IPS-20b (cell line): Measurements from ENCODE around the gene KCNQ1.

Experiments used
- H3K27ac ChIP-seq: one replicate; pipeline ENCODE4 v1.5.1; 2013; ENCODE audit warnings: low read length
- H3K27me3 ChIP-seq: 2 replicates; pipeline ENCODE4 v1.6.1; 2013; ENCODE audit warnings: mild to moderate bottlenecking, low read length, inconsistent platforms; ENCODE audit not compliant: insufficient read depth
- H3K36me3 ChIP-seq: 2 replicates; pipeline ENCODE4 v1.6.1; 2013; ENCODE audit warnings: low read depth, mild to moderate bottlenecking, inconsistent platforms, low read length, moderate library complexity; ENCODE audit not compliant: insufficient read depth
- H3K4me1 ChIP-seq: 2 replicates; pipeline ENCODE4 v1.6.1; 2013; ENCODE audit warnings: mild to moderate bottlenecking, control low read depth, inconsistent platforms, low read length, moderate library complexity; ENCODE audit not compliant: insufficient read depth
- H3K4me3 ChIP-seq: 2 replicates; pipeline ENCODE4 v1.5.1; 2013; ENCODE audit warnings: mild to moderate bottlenecking, low read length, inconsistent platforms
- H3K9ac ChIP-seq: 2 replicates; pipeline ENCODE4 v1.6.1; 2013; ENCODE audit warnings: low read depth, mild to moderate bottlenecking, inconsistent platforms, low read length, moderate library complexity
- H3K9me3 ChIP-seq: 2 replicates; pipeline ENCODE4 v1.6.1; 2013; ENCODE audit warnings: mild to moderate bottlenecking, low read depth, low read length, inconsistent platforms; ENCODE audit not compliant: insufficient read depth

Gene KCNQ1

GRCh38 chr11:2808850-2809846, 364.3 kb downstream of the KCNQ1 start:
- no peaks in the 10 kb centered on the region for H3K36me3 ChIP-seq
- H3K4me3 ChIP-seq: no peak overlapping the region
- H3K9ac ChIP-seq: no peak overlapping the region
- H3K4me1 ChIP-seq: peaks cover 6% of the 10 kb centered on the region; the same call in 1 of the 2 replicates
- H3K27ac ChIP-seq: no peak overlapping the region
- peaks cover 84% of the 10 kb centered on the region for H3K27me3 ChIP-seq
- no peaks in the 10 kb centered on the region for H3K9me3 ChIP-seq

GRCh38 chr11:2809854-2810253, 365.0 kb downstream of the KCNQ1 start:
- H3K9ac ChIP-seq: no peak overlapping the region
- H3K9me3 ChIP-seq: no peaks in the 10 kb centered on the region
- no peak overlapping the region for H3K4me3 ChIP-seq
- peaks cover 6% of the 10 kb centered on the region; the same call in 1 of the 2 replicates for H3K4me1 ChIP-seq
- no peak overlapping the region for H3K27ac ChIP-seq
- H3K36me3 ChIP-seq: no peaks in the 10 kb centered on the region
- peaks cover 84% of the 10 kb centered on the region for H3K27me3 ChIP-seq

GRCh38 chr11:2810411-2811205, 365.8 kb downstream of the KCNQ1 start:
- Histone ChIP-seq H3K9ac (no peak overlapping the region), H3K4me3 (no peak overlapping the region), H3K27ac (no peak overlapping the region), H3K36me3 (no peaks in the 10 kb centered on the region), H3K4me1 (peaks cover 6% of the 10 kb centered on the region; the same call in 1 of the 2 replicates), H3K9me3 (no peaks in the 10 kb centered on the region), H3K27me3 (peaks cover 79% of the 10 kb centered on the region)

GRCh38 chr11:2811206-2812091, 366.6 kb downstream of the KCNQ1 start:
- no peak overlapping the region for H3K4me3 ChIP-seq
- H3K4me1 ChIP-seq: peaks cover 6% of the 10 kb centered on the region; the same call in 1 of the 2 replicates
- peaks cover 76% of the 10 kb centered on the region for H3K27me3 ChIP-seq
- H3K27ac ChIP-seq: no peak overlapping the region
- peaks cover 4% of the 10 kb centered on the region; the same call in 1 of the 2 replicates for H3K9me3 ChIP-seq
- H3K9ac ChIP-seq: no peak overlapping the region
- H3K36me3 ChIP-seq: no peaks in the 10 kb centered on the region

GRCh38 chr11:2812371-2812991, 367.7 kb downstream of the KCNQ1 start:
- Histone ChIP-seq H3K9me3 (peaks cover 4% of the 10 kb centered on the region; the same call in 1 of the 2 replicates), H3K36me3 (no peaks in the 10 kb centered on the region), H3K27me3 (peaks cover 84% of the 10 kb centered on the region), H3K27ac (no peak overlapping the region), H3K9ac (no peak overlapping the region), H3K4me1 (peaks cover 6% of the 10 kb centered on the region; the same call in 1 of the 2 replicates), H3K4me3 (no peak overlapping the region)

GRCh38 chr11:2813141-2813908, 368.5 kb downstream of the KCNQ1 start:
- Histone ChIP-seq H3K36me3 (no peaks in the 10 kb centered on the region), H3K4me3 (no peak overlapping the region), H3K9ac (no peak overlapping the region), H3K4me1 (peaks cover 11% of the 10 kb centered on the region; the same call in 1 of the 2 replicates), H3K27ac (no peak overlapping the region), H3K9me3 (peaks cover 4% of the 10 kb centered on the region; the same call in 1 of the 2 replicates), H3K27me3 (peaks cover 84% of the 10 kb centered on the region)

- H3K4me1 ChIP-seq: peaks cover 11% of the 10 kb centered on the region; the same call in 1 of the 2 replicates
- no peak overlapping the region for H3K27ac ChIP-seq
- peaks cover 78% of the 10 kb centered on the region for H3K27me3 ChIP-seq
- no peaks in the 10 kb centered on the region for H3K36me3 ChIP-seq
- H3K9ac ChIP-seq: no peak overlapping the region
- H3K9me3 ChIP-seq: peaks cover 4% of the 10 kb centered on the region; the same call in 1 of the 2 replicates
- H3K4me3 ChIP-seq: no peak overlapping the region
Observed at GRCh38 chr11:2813968-2814367, 369.2 kb downstream of the KCNQ1 start.

- Histone ChIP-seq H3K27ac (no peak overlapping the region), H3K9ac (no peak overlapping the region), H3K4me1 (peaks cover 11% of the 10 kb centered on the region; the same call in 1 of the 2 replicates), H3K27me3 (peaks cover 70% of the 10 kb centered on the region), H3K36me3 (no peaks in the 10 kb centered on the region), H3K9me3 (peaks cover 4% of the 10 kb centered on the region; the same call in 1 of the 2 replicates), H3K4me3 (no peak overlapping the region)
Observed at GRCh38 chr11:2814751-2815150, 369.9 kb downstream of the KCNQ1 start.

- Histone ChIP-seq H3K4me1 (peaks cover 11% of the 10 kb centered on the region; the same call in 1 of the 2 replicates), H3K4me3 (no peak overlapping the region), H3K27ac (no peak overlapping the region), H3K36me3 (no peaks in the 10 kb centered on the region), H3K9ac (no peak overlapping the region), H3K27me3 (peaks cover 58% of the 10 kb centered on the region), H3K9me3 (peaks cover 4% of the 10 kb centered on the region; the same call in 1 of the 2 replicates)
Observed at GRCh38 chr11:2815762-2816496, 371.1 kb downstream of the KCNQ1 start.
